Osteoblast (primary cell): ENCODE measurements around the gene MAGEB10. TPM values are rescaled to one million over a fixed set of nuclear protein-coding genes. Genes with fewer than 3 reads are reported as not detected.

ENCODE experiments used
- DNase-seq: peaks from one replicate; pipeline ENCODE4 v3.0.0; 2011; ENCODE audit warnings: low spot score, mixed read lengths; ENCODE audit not compliant: insufficient read length; ENCODE audit errors: missing footprints
- H2AFZ ChIP-seq: 2 replicates; pipeline ENCODE4 v1.6.0; 2011; ENCODE audit warnings: mild to moderate bottlenecking, low read length
- H3K27ac ChIP-seq: 2 replicates; pipeline ENCODE4 v1.5.1; 2011; ENCODE audit warnings: mild to moderate bottlenecking, low read depth, low read length, moderate library complexity
- H3K27me3 ChIP-seq: 2 replicates; pipeline ENCODE4 v1.6.0; 2012; ENCODE audit warnings: mild to moderate bottlenecking, control low read depth, inconsistent platforms, low read length, moderate library complexity; ENCODE audit not compliant: insufficient read depth
- H3K36me3 ChIP-seq: 2 replicates; pipeline ENCODE4 v1.5.1; 2011; ENCODE audit warnings: mild to moderate bottlenecking, low read length, control low read depth, moderate library complexity; ENCODE audit not compliant: insufficient read depth
- H3K4me1 ChIP-seq: 2 replicates; pipeline ENCODE4 v1.5.1; 2011; ENCODE audit warnings: mild to moderate bottlenecking, low read length, control low read depth, moderate library complexity; ENCODE audit not compliant: insufficient read depth
- H3K4me2 ChIP-seq: 2 replicates; pipeline ENCODE4 v1.6.0; 2011; ENCODE audit warnings: mild to moderate bottlenecking, low read length; ENCODE audit not compliant: insufficient read depth
- H3K4me3 ChIP-seq: fragments of 200-600 bp; sonication (generic); 3 replicates; pipeline ENCODE4 v1.5.1; 2012; ENCODE audit warnings: mild to moderate bottlenecking, low read length, inconsistent platforms; ENCODE audit not compliant: insufficient read depth
- H3K79me2 ChIP-seq: 2 replicates; pipeline ENCODE4 v1.6.0; 2012; ENCODE audit warnings: mild to moderate bottlenecking, low read length, control low read depth, inconsistent platforms; ENCODE audit not compliant: insufficient read depth
- H3K9me3 ChIP-seq: 2 replicates; pipeline ENCODE4 v1.5.1; 2011; ENCODE audit warnings: low read depth, low read length, control low read depth
- H4K20me1 ChIP-seq: 2 replicates; pipeline ENCODE4 v1.6.0; 2012; ENCODE audit warnings: mild to moderate bottlenecking, low read length, control low read depth; ENCODE audit not compliant: insufficient read depth
- CTCF ChIP-seq: IDR thresholded peaks from 2 replicates; pipeline ENCODE4 v1.5.1; 2011; ENCODE audit warnings: mild to moderate bottlenecking, low read depth, low read length, moderate library complexity; ENCODE audit errors: extremely low read depth
- total RNA-seq: library from RNA; depleted of rRNA; stranded (reverse); fragments of >200 nt; gene quantifications from 2 replicates; pipeline ENCODE4 v1.2.3, GENCODE V29; 2012

MAGEB10 gene
- not detected in 2 replicates for total RNA-seq

- H3K27ac ChIP-seq, result no peak within 1 kb of the TSS
- no peak within 1 kb of the TSS for H2AFZ ChIP-seq
- H3K27me3 ChIP-seq, result no peaks in the 10 kb centered on the region
- no peaks in the 10 kb centered on the region for H3K79me2 ChIP-seq
- DNase-seq, result no peak
- H4K20me1 ChIP-seq, result no peaks in the 10 kb centered on the region
- H3K4me2 ChIP-seq, result no peak within 1 kb of the TSS
- H3K9me3 ChIP-seq, result no peaks in the 10 kb centered on the region
- no peaks in the 10 kb centered on the region for H3K36me3 ChIP-seq
- TF ChIP-seq CTCF, result no peak
- no peaks in the 10 kb centered on the region for H3K4me1 ChIP-seq
- no peak within 1 kb of the TSS for H3K4me3 ChIP-seq
Observed at GRCh38 chrX:27807690-27808089, at the start of gene MAGEB10. TSS of gene MAGEB10 (plus strand) at chrX:27807990. CDS start at chrX:27821307, 13,317 bp downstream.

- Histone ChIP-seq H3K4me1 (no peaks in the 10 kb centered on the region), H3K79me2 (no peaks in the 10 kb centered on the region), H3K9me3 (no peaks in the 10 kb centered on the region), H3K27me3 (no peaks in the 10 kb centered on the region), H3K4me2 (no peak overlapping the region), H3K4me3 (no peak overlapping the region), H2AFZ (no peak overlapping the region), H3K36me3 (no peaks in the 10 kb centered on the region), H3K27ac (no peak overlapping the region), H4K20me1 (no peaks in the 10 kb centered on the region)
- DNase-seq, result no peak
- TF ChIP-seq CTCF, result no peak
Observed at GRCh38 chrX:27765718-27766117, 42.1 kb upstream of the MAGEB10 start.

GRCh38 chrX:27767387-27767786, 40.4 kb upstream of the MAGEB10 start:
- no peaks in the 10 kb centered on the region for H3K79me2 ChIP-seq
- H3K4me1 ChIP-seq, result no peaks in the 10 kb centered on the region
- H3K9me3 ChIP-seq, result no peaks in the 10 kb centered on the region
- no peak overlapping the region for H2AFZ ChIP-seq
- H3K27ac ChIP-seq, result no peak overlapping the region
- no peaks in the 10 kb centered on the region for H3K27me3 ChIP-seq
- no peak overlapping the region for H3K4me3 ChIP-seq
- no peaks in the 10 kb centered on the region for H4K20me1 ChIP-seq
- TF ChIP-seq CTCF, result no peak
- no peak overlapping the region for H3K4me2 ChIP-seq
- no peak for DNase-seq
- H3K36me3 ChIP-seq, result no peaks in the 10 kb centered on the region

GRCh38 chrX:27775984-27776383, 31.8 kb upstream of the MAGEB10 start:
- H3K4me1 ChIP-seq, result no peaks in the 10 kb centered on the region
- no peaks in the 10 kb centered on the region for H3K27me3 ChIP-seq
- no peak overlapping the region for H3K4me2 ChIP-seq
- DNase-seq, result no peak
- no peak for TF ChIP-seq CTCF
- H3K36me3 ChIP-seq, result no peaks in the 10 kb centered on the region
- no peak overlapping the region for H2AFZ ChIP-seq
- no peaks in the 10 kb centered on the region for H4K20me1 ChIP-seq
- no peaks in the 10 kb centered on the region for H3K79me2 ChIP-seq
- H3K27ac ChIP-seq, result no peak overlapping the region
- no peak overlapping the region for H3K4me3 ChIP-seq
- no peaks in the 10 kb centered on the region for H3K9me3 ChIP-seq
